Left colon (tissue), 2 donors: ENCODE data around the gene OR51D1. TPM values are rescaled to one million over a fixed set of nuclear protein-coding genes. Genes with fewer than 3 reads are reported as not detected.

Source experiments
- total RNA-seq, 2 donors: library from RNA; stranded (reverse); fragmentation: NEBNext Ultra II Directional; extraction: Animal tissue kit (Norgen Biotek cat#: 25700); gene quantifications; one replicate each; pipeline ENCODE4 v1.2.1, GENCODE V29; 2021
- donor health status: DM: no; HTN: no; CAD: no.
- donor health status: DM: yes; HTN: yes; CAD: no.

Gene OR51D1
- total RNA-seq, 2 donors from 2014 or later: not detected

Other genes starting within 250 kb of the OR51D1 start
- 10 to 100 TPM; 25.2 to 26.3 TPM for gene TRIM21, start 243.8 kb upstream of the OR51D1 start, total RNA-seq
- gene OR52K2, start 188.2 kb upstream of the OR51D1 start, total RNA-seq: not detected
- not detected for gene OR52K1, start 154.8 kb upstream of the OR51D1 start, total RNA-seq
- not detected for gene OR52M1, start 92.3 kb upstream of the OR51D1 start, total RNA-seq
- gene OR52I2, start 55.7 kb upstream of the OR51D1 start, total RNA-seq: not detected
- gene OR52I1, start 43.4 kb upstream of the OR51D1 start, total RNA-seq: not detected
- gene TRIM68, start 29.2 kb upstream of the OR51D1 start, total RNA-seq: 10 to 100 TPM; 17.6 to 18.6 TPM
- 1 to 10 TPM in 1 of 2 donors, under 1 TPM in 1; 0.64 to 1.3 TPM for gene OR51E1, start 6.5 kb downstream of the OR51D1 start, total RNA-seq
- gene OR51E2, start 60.4 kb downstream of the OR51D1 start, total RNA-seq: under 1 TPM; 0.18 to 0.84 TPM
- gene MMP26, start 67.3 kb downstream of the OR51D1 start, total RNA-seq: not detected
- not detected for gene OR51F1, start 132.5 kb downstream of the OR51D1 start, total RNA-seq
- gene OR52R1, start 166.9 kb downstream of the OR51D1 start, total RNA-seq: not detected
- not detected for gene OR51F2, start 183.8 kb downstream of the OR51D1 start, total RNA-seq
- gene OR51S1, start 211.7 kb downstream of the OR51D1 start, total RNA-seq: not detected
- not detected for gene OR51T1, start 244.4 kb downstream of the OR51D1 start, total RNA-seq